ENCODE measurements around the gene ADAMTS14. TPM values are rescaled to one million over a fixed set of nuclear protein-coding genes. Genes with fewer than 3 reads are reported as not detected.
"Not testable (repeated sequence)": the region's sequence is repeated elsewhere in the genome, so short reads cannot be mapped to it uniquely, and the experiment has no call there.

The ADAMTS14 gene
- total RNA-seq, 1 donor from 2014 or later, result 1.4 TPM

- no peaks in the 10 kb centered on the region for H3K36me3 Mint-ChIP-seq
- no peak for TF ChIP-seq CTCF (conservative IDR thresholded peaks at IDR 0.05)
- H3K4me3 Mint-ChIP-seq, result no peak overlapping the region
- H3K9me3 Mint-ChIP-seq, result peaks cover 9% of the 10 kb centered on the region
- DNase-seq (ENCODE audit: extremely low spot score, unreplicated experiment), result no peak
- H3K27me3 Mint-ChIP-seq, result no peaks in the 10 kb centered on the region
- peaks cover 9% of the 10 kb centered on the region for H3K4me1 Mint-ChIP-seq (ENCODE audit: unreplicated experiment)
- no peak overlapping the region for H3K27ac Mint-ChIP-seq
These were observed 43.0 kb upstream of the ADAMTS14 start for GRCh38 chr10:70629338-70629737.

DNA sequence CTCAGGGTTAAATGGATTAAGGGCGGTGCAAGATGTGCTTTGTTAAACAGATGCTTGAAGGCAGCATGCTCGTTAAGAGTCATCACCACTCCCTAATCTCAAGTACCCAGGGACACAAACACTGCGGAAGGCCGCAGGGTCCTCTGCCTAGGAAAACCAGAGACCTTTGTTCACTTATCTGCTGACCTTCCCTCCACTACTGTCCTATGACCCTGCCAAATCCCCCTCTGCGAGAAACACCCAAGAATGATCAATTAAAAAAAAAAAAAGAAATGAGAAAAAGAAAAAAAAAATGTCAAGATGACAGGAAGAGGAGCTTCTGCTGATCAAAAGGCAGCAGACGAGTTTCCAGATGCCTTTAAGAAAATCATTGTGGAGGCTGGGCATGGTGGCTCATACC, 40.6 kb upstream of the ADAMTS14 start:
- H3K4me1 Mint-ChIP-seq (ENCODE audit: unreplicated experiment); H3K27me3 Mint-ChIP-seq; H3K9me3 Mint-ChIP-seq; DNase-seq (ENCODE audit: extremely low spot score, unreplicated experiment); H3K4me3 Mint-ChIP-seq; H3K27ac Mint-ChIP-seq; H3K36me3 Mint-ChIP-seq: not testable (repeated sequence)

- Mint-ChIP-seq H3K4me1 (ENCODE audit: unreplicated experiment) (peaks cover 9% of the 10 kb centered on the region), H3K9me3 (peaks cover 5% of the 10 kb centered on the region), H3K27ac (no peak overlapping the region), H3K36me3 (no peaks in the 10 kb centered on the region), H3K4me3 (no peak overlapping the region), H3K27me3 (no peaks in the 10 kb centered on the region)
- no peak for TF ChIP-seq CTCF (conservative IDR thresholded peaks at IDR 0.05)
- no peak for DNase-seq (ENCODE audit: extremely low spot score, unreplicated experiment)
These were observed 38.3 kb upstream of the ADAMTS14 start for GRCh38 chr10:70634011-70634410.

DNA sequence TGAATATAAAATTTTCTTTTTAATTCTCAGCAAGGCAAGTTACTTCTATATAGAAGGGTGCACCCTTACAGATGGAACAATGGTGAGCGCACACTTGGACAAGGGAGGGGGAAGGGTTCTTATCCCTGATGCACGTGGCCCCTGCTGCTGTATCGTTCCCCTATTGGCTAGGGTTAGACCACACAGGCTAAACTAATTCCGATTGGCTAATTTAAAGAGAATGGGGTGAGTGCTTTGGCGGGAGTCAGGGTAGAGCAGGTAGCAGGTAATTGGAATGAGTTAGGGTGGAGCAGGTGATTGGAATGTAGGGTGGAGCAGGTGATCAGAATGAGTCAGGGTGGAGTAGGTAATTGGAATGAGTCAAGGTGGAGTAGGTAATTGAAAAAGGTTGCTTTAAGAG, 37.8 kb upstream of the ADAMTS14 start:
- peak overlapping the region; percentile 65 for H3K27ac Mint-ChIP-seq
- H3K27me3 Mint-ChIP-seq; H3K9me3 Mint-ChIP-seq; H3K4me3 Mint-ChIP-seq; H3K36me3 Mint-ChIP-seq; H3K4me1 Mint-ChIP-seq (ENCODE audit: unreplicated experiment); DNase-seq (ENCODE audit: extremely low spot score, unreplicated experiment): not testable (repeated sequence)

GRCh38 chr10:70639640-70640383, 32.5 kb upstream of the ADAMTS14 start:
- H3K9me3 Mint-ChIP-seq; H3K4me1 Mint-ChIP-seq (ENCODE audit: unreplicated experiment); H3K4me3 Mint-ChIP-seq; H3K27ac Mint-ChIP-seq; DNase-seq (ENCODE audit: extremely low spot score, unreplicated experiment); H3K36me3 Mint-ChIP-seq: not testable (repeated sequence)
- peaks cover 31% of the 10 kb centered on the region for H3K27me3 Mint-ChIP-seq

DNA sequence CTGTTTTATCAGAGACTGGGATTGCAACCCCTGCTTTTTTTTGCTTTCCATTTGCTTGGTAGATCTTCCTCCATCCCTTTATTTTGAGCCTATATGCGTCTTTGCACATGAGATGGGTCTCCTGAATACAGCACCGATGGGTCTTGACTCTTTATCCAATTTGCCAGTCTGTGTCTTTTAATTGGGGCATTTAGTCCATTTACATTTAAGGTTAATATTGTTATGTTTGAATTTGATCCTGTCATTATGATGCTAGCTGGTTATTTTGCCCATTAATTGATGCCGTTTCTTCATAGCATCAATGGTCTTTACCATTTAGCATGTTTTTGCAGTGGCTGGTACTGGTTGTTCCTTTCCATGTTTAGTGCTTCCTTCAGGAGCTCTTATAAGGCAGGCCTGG, 29.0 kb upstream of the ADAMTS14 start:
- peaks cover 31% of the 10 kb centered on the region for H3K27me3 Mint-ChIP-seq
- H3K27ac Mint-ChIP-seq, H3K9me3 Mint-ChIP-seq: not testable (repeated sequence)

GRCh38 chr10:70644959-70645358, 27.3 kb upstream of the ADAMTS14 start:
- not testable (repeated sequence) for H3K9me3 Mint-ChIP-seq; H3K4me1 Mint-ChIP-seq (ENCODE audit: unreplicated experiment); H3K27ac Mint-ChIP-seq; H3K4me3 Mint-ChIP-seq; H3K36me3 Mint-ChIP-seq; DNase-seq (ENCODE audit: extremely low spot score, unreplicated experiment)
- peaks cover 30% of the 10 kb centered on the region for H3K27me3 Mint-ChIP-seq

More for the DNA sequence above, 29.0 kb upstream of the ADAMTS14 start:
- H3K36me3 Mint-ChIP-seq; H3K4me1 Mint-ChIP-seq (ENCODE audit: unreplicated experiment); H3K4me3 Mint-ChIP-seq; DNase-seq (ENCODE audit: extremely low spot score, unreplicated experiment): not testable (repeated sequence)

DNA sequence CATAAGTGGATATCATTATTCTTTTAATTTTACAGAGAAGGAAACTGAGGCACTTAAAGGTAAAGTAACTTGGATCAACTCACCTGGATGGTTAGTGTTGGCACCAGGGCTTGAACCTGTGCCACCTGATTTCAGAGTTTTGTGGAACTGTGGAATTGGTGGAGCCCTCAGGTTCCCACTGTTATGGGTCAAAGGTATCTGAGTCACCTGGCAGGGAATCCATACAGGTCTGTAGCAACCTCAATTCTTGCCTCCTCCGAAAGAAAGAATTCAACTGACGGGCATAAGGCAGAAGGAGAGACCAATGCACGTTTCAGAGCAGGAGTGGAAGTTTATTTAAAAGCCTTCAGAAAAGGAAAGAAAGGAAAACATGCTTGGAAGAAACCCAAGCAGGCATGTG, 25.2 kb upstream of the ADAMTS14 start:
- no peak for TF ChIP-seq CTCF (conservative IDR thresholded peaks at IDR 0.05)
- H3K9me3 Mint-ChIP-seq, result peaks cover 4% of the 10 kb centered on the region
- peaks cover 14% of the 10 kb centered on the region for H3K27me3 Mint-ChIP-seq
- H3K36me3 Mint-ChIP-seq, result no peaks in the 10 kb centered on the region
- no peaks in the 10 kb centered on the region for H3K4me1 Mint-ChIP-seq (ENCODE audit: unreplicated experiment)
- H3K27ac Mint-ChIP-seq, result no peak overlapping the region
- no peak for DNase-seq (ENCODE audit: extremely low spot score, unreplicated experiment)
- no peak overlapping the region for H3K4me3 Mint-ChIP-seq
